Measurements from ENCODE around the gene TMC1.
"Not testable (repeated sequence)": the region's sequence is repeated elsewhere in the genome, so short reads cannot be mapped to it uniquely, and the experiment has no call there.

- not testable (repeated sequence) for TF ChIP-seq CTCF, POLR2A, EP300 (IDR thresholded peaks at IDR 0.05)
These were observed 33.7 kb upstream of the TMC1 start for GRCh38 chr9:72487665-72488064.

Data from ovary (tissue), 3 donors.